PC-3 (cell line): ENCODE measurements around the gene GRIN2A. TPM values are rescaled to one million over a fixed set of nuclear protein-coding genes. Genes with fewer than 3 reads are reported as not detected.

Experiments
- ATAC-seq: fragments of 200-7000 bp; cut with Tn5 transposase; 2 replicates; pipeline ENCODE4 v1.9.1; 2020; ENCODE audit warnings: mild to moderate bottlenecking, moderate library complexity
- BruUV-seq: library from RNA; stranded (reverse); fragments of 400-500 nt; replicated peaks from 2 replicates; lab custom pipeline; 2021; lab: Mats Ljungman, UMichigan
- CTCF ChIA-PET: fragments of 300-600 bp; sonication (Branson Sonifier 250); formaldehyde crosslinking; loops from one replicate; lab custom pipeline; 2022; ENCODE audit warnings: antibody characterized with exemption; lab: Charles Lee
- POLR2A ChIA-PET: fragments of 300-600 bp; sonication (Branson Sonifier 250); formaldehyde crosslinking; loops from one replicate; lab custom pipeline; 2022; ENCODE audit warnings: antibody characterized with exemption; ENCODE audit not compliant: unreplicated experiment; lab: Charles Lee
- DNase-seq: peaks from one replicate; pipeline ENCODE4 v3.0.0-alpha.2; 2015
- H2AFZ ChIP-seq: fragments of 300-600 bp; sonication (generic); 2 replicates; pipeline ENCODE4 v1.6.0; 2016; ENCODE audit warnings: antibody characterized with exemption, low read length
- H3F3A ChIP-seq: fragments of 300-600 bp; sonication (generic); one replicate; pipeline ENCODE4 v1.6.0; 2017; ENCODE audit warnings: antibody characterized with exemption, low read length, control low read depth, mild to moderate bottlenecking; ENCODE audit not compliant: unreplicated experiment
- H3K27ac ChIP-seq: fragments of 300-600 bp; sonication (generic); 2 replicates; pipeline ENCODE4 v1.5.1; 2016; ENCODE audit warnings: mild to moderate bottlenecking, low read length
- H3K27me3 ChIP-seq: fragments of 300-600 bp; sonication (generic); 2 replicates; pipeline ENCODE4 v1.6.1; 2016; ENCODE audit warnings: low read length, mixed read lengths
- H3K36me3 ChIP-seq: fragments of 300-600 bp; sonication (generic); 2 replicates; pipeline ENCODE4 v1.6.1; 2016; ENCODE audit warnings: low read depth, mixed run types, low read length, mixed read lengths
- H3K4me1 ChIP-seq: fragments of 300-600 bp; sonication (generic); 2 replicates; pipeline ENCODE4 v1.5.1; 2016; ENCODE audit warnings: low read length; ENCODE audit not compliant: insufficient read depth
- H3K4me2 ChIP-seq: fragments of 300-600 bp; sonication (generic); 2 replicates; pipeline ENCODE4 v1.6.0; 2016; ENCODE audit warnings: low read length
- H3K4me3 ChIP-seq: fragments of 300-600 bp; sonication (generic); 2 replicates; pipeline ENCODE4 v1.5.1; 2016; ENCODE audit warnings: mild to moderate bottlenecking, low read length, mixed read lengths
- H3K79me2 ChIP-seq: fragments of 300-600 bp; sonication (generic); 2 replicates; pipeline ENCODE4 v1.6.1; 2017; ENCODE audit warnings: low read length, mixed read lengths
- H3K9ac ChIP-seq: fragments of 300-600 bp; sonication (generic); 2 replicates; pipeline ENCODE4 v1.6.0; 2016; ENCODE audit warnings: mild to moderate bottlenecking, low read length
- H3K9me2 ChIP-seq: fragments of 300-600 bp; sonication (generic); replicated peaks from 2 replicates; pipeline ENCODE4 v1.6.1; 2016; ENCODE audit warnings: mixed run types, low read length, mixed read lengths
- H3K9me3 ChIP-seq: fragments of 300-600 bp; sonication (generic); 2 replicates; pipeline ENCODE4 v1.6.1; 2016; ENCODE audit warnings: low read length, mixed read lengths
- H4K20me1 ChIP-seq: fragments of 300-600 bp; sonication (generic); 2 replicates; pipeline ENCODE4 v1.6.1; 2016; ENCODE audit warnings: low read length, mixed read lengths
- CTCF ChIP-seq: fragments of 300-600 bp; sonication (generic); conservative IDR thresholded peaks from 2 replicates; pipeline ENCODE4 v1.5.1; 2017; ENCODE audit warnings: antibody characterized with exemption, low read depth, mild to moderate bottlenecking, low read length
- EZH2 ChIP-seq: fragments of 300-600 bp; sonication (generic); IDR thresholded peaks from one replicate; pipeline ENCODE4 v1.6.1; 2017; ENCODE audit warnings: antibody characterized with exemption, mild to moderate bottlenecking, low read length; ENCODE audit not compliant: unreplicated experiment
- EZH2phosphoT487 ChIP-seq: fragments of 300-600 bp; sonication (generic); IDR thresholded peaks from 2 replicates; pipeline ENCODE4 v1.6.1; 2018; ENCODE audit warnings: mild to moderate bottlenecking, antibody characterized with exemption, low read length, borderline replicate concordance
- intact Hi-C: fragments of 100-400 bp; cut with micrococcal nuclease; formaldehyde crosslinking; loops from 2 replicates; pipeline ENCODE4 v1.9.0; 2023
- total RNA-seq: library from RNA; depleted of rRNA; stranded (reverse); fragments of >200 nt; gene quantifications from 2 replicates; pipeline ENCODE4 v1.2.3, GENCODE V29; 2014

The GRIN2A gene
- total RNA-seq, 1 experiment from 2014 or later = 0.04 TPM

DNA sequence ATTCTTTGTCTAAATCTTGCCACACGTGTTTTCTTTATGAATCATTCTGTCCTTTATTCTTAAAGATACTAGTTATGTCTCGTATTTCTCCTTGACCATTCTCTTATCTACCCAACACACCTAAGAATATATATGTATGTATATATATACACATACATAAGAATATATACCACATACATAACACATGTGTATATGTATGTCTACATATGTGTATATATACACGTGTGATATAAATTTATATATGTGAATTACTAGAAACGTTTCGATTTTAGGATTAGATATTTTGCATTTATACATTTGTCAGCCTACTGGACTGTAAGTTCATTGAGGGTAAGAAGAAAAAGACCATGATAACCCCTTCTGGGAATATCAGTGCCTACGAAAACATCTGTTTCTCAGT is 388.6 kb downstream of the GRIN2A start:
- Histone ChIP-seq H3K79me2 (no peaks in the 10 kb centered on the region), H2AFZ (no peak overlapping the region), H3K4me1 (peaks cover 11% of the 10 kb centered on the region; the same call in 1 of the 2 replicates), H3K9me3 (no peaks in the 10 kb centered on the region), H3K9ac (no peak overlapping the region), H3K4me3 (no peak overlapping the region), H3F3A (no peaks in the 10 kb centered on the region), H3K36me3 (no peaks in the 10 kb centered on the region), H3K9me2 (no peaks in the 10 kb centered on the region), H3K27me3 (no peaks in the 10 kb centered on the region), H3K4me2 (no peak overlapping the region), H4K20me1 (no peaks in the 10 kb centered on the region), H3K27ac (no peak overlapping the region)
- ATAC-seq (no peak), DNase-seq (no peak)
- BruUV-seq = no TSS peak
- ChIA-PET POLR2A (no interaction called here), CTCF (no interaction called here)
- intact Hi-C loops = no loop called here
- TF ChIP-seq EZH2phosphoT487 (no peak), CTCF (no peak), EZH2 (no peak)

DNA sequence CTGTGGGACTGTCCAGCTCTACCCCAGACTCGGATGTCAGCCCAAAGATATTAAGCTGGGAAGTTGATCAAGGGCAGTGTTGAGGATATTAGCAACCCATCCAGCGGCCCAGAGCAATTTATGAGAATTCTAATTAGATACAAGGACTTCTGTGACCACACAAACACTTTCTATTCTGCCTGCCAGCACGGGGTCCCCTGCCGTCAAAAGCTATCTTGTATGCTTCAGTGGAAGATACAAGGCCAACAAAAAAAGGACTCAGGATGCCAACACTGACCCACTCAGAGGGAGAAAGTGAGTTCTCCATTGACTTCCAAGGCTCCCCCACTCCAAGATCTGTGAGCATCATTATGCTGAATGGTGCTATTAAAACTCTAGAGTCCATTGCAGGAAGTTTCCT is 390.7 kb downstream of the GRIN2A start:
- H3K9me3 ChIP-seq = no peaks in the 10 kb centered on the region
- POLR2A ChIA-PET = no interaction called here
- BruUV-seq = no TSS peak

DNA sequence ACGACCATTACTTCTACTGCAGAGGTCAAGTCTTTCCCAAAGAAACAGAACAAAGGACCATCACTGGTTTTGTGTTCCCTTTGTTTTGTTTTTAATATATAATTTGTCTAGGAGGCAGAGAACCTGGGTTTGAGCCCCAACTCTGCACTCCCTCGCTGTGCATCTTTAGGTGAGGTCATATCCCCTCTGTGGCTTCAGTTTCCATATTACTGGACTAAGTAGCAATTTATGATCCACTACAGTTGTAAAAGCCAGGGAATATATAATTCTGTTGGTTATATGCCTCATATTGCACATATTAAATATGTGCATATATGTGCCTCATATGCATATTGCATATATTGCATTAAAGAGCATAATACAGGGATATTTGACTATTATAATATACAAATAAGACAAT is 392.0 kb downstream of the GRIN2A start:
- Histone ChIP-seq H3K36me3 (no peaks in the 10 kb centered on the region), H3F3A (no peaks in the 10 kb centered on the region), H3K27me3 (no peaks in the 10 kb centered on the region), H3K4me3 (no peak overlapping the region), H3K4me1 (no peaks in the 10 kb centered on the region), H3K4me2 (no peak overlapping the region), H3K9me3 (no peaks in the 10 kb centered on the region), H3K9me2 (no peaks in the 10 kb centered on the region), H2AFZ (no peak overlapping the region), H3K27ac (no peak overlapping the region), H4K20me1 (no peaks in the 10 kb centered on the region), H3K9ac (no peak overlapping the region), H3K79me2 (no peaks in the 10 kb centered on the region)
- POLR2A ChIA-PET = no interaction called here
- ATAC-seq = no peak
- TF ChIP-seq EZH2phosphoT487 = no peak
- TF ChIP-seq CTCF = no peak
- no peak for TF ChIP-seq EZH2
- CTCF ChIA-PET = no interaction called here
- BruUV-seq = no TSS peak
- intact Hi-C loops = no loop called here
- DNase-seq = no peak

More for the DNA sequence above, 390.7 kb downstream of the GRIN2A start:
- Histone ChIP-seq H3K4me3 (no peak overlapping the region), H4K20me1 (no peaks in the 10 kb centered on the region), H3K27me3 (no peaks in the 10 kb centered on the region), H3K79me2 (no peaks in the 10 kb centered on the region), H3K27ac (no peak overlapping the region), H3F3A (no peaks in the 10 kb centered on the region), H3K9me2 (no peaks in the 10 kb centered on the region), H3K4me1 (no peaks in the 10 kb centered on the region), H3K9ac (no peak overlapping the region), H3K36me3 (no peaks in the 10 kb centered on the region), H3K4me2 (no peak overlapping the region), H2AFZ (no peak overlapping the region)
- CTCF ChIA-PET = no interaction called here
- TF ChIP-seq EZH2 (no peak), CTCF (no peak), EZH2phosphoT487 (no peak)
- intact Hi-C loops = no loop called here
- no peak for ATAC-seq
- no peak for DNase-seq
